GM12874 (cell line): ENCODE data around the gene TF.

Source experiments
- TF ChIP-seq, protein P1 (sequence below): IDR thresholded peaks from 2 replicates; pipeline ENCODE4 v1.5.1; 2011; ENCODE audit warnings: low read depth, mild to moderate bottlenecking, control low read depth, low read length, moderate library complexity; ENCODE audit not compliant: insufficient read depth

Gene TF

DNA sequence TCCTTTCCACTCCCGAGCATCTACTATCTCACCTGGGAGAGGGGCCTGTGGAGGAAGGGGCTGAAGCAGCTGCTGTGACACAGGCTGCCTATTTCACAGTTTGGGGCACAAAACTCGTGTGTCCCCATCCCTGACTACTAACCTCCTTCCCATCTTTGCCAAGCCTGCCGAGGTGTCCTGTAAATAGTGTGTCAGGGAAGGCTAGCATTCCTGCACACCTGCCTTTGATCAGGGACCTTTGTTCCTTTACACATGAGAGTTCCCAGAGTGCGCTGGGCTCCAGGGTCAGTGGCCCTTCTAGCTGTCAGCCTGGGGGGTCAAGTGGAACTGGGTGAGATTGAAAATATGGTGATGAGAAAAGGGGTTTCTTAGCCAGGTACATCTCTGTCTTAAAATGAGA is 13.0 kb upstream of the TF start:
- TF ChIP-seq, protein P1, sequence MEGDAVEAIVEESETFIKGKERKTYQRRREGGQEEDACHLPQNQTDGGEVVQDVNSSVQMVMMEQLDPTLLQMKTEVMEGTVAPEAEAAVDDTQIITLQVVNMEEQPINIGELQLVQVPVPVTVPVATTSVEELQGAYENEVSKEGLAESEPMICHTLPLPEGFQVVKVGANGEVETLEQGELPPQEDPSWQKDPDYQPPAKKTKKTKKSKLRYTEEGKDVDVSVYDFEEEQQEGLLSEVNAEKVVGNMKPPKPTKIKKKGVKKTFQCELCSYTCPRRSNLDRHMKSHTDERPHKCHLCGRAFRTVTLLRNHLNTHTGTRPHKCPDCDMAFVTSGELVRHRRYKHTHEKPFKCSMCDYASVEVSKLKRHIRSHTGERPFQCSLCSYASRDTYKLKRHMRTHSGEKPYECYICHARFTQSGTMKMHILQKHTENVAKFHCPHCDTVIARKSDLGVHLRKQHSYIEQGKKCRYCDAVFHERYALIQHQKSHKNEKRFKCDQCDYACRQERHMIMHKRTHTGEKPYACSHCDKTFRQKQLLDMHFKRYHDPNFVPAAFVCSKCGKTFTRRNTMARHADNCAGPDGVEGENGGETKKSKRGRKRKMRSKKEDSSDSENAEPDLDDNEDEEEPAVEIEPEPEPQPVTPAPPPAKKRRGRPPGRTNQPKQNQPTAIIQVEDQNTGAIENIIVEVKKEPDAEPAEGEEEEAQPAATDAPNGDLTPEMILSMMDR = no peak

- TF ChIP-seq, protein P1 = no peak
These were observed 11.9 kb upstream of the TF start for GRCh38 chr3:133734305-133734704.

DNA sequence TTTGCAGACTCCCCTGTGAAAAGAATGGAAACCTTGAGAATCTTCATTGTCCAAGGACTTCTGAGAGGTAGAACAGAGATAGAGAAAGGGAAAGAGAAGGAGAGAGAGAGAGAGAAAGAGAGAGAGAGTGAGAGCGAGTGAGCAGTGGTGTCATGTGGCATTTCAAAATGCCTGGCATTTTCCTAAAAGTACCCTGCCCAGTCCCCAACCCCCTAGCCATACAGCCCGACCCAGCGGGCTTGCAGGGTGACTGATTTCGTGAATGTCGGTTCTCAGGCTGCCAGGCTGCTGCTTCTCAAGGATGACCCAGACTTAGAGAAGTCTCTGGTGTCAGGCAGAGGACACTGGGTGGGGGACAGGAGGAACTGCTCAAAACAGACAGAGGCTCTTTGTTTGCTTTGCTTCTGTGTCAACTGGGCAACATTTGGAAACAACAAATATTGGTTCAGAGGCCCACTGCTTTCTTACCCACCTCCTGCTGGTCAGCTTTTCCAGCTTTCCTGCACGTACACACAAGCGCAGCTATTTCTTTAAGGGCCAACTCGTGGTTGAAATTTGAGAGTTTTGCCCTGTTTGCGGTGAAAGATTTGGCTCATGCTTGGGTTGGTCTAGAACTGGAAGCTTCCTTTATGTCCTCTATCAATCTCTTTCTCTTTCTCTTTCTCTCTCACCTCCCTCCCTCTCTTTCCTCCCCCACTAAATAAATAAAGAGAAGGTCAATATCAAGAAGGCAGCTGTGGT is 3.7 kb upstream of the TF start:
- TF ChIP-seq, protein P1 = no peak

GRCh38 chr3:133744241-133744640 is 2.0 kb upstream of the TF start:
- TF ChIP-seq, protein P1 = no peak

GRCh38 chr3:133745108-133745507 is 1.1 kb upstream of the TF start:
- TF ChIP-seq, protein P1 = no peak

- TF ChIP-seq, protein P1 = no peak
These were observed 496 bp downstream of the TF start for GRCh38 chr3:133746712-133747066.

GRCh38 chr3:133747373-133747772 is 1.2 kb downstream of the TF start:
- TF ChIP-seq, protein P1 = no peak
